HG03565 (cell line): ENCODE data around the gene GNRHR.
"Not testable (repeated sequence)": the region's sequence is repeated elsewhere in the genome, so short reads cannot be mapped to it uniquely, and the experiment has no call there.

Experiments
- ATAC-seq: cut with Tn5 transposase; IDR thresholded peaks from one replicate; pipeline ENCODE4 v1.9.1; 2021; ENCODE audit warnings: mild to moderate bottlenecking, moderate library complexity; ENCODE audit not compliant: unreplicated experiment

Gene GNRHR

GRCh38 chr4:67730511-67730910, 23.7 kb downstream of the GNRHR start:
- not testable (repeated sequence) for ATAC-seq

- ATAC-seq: no peak
Observed at GRCh38 chr4:67727124-67727850, 26.9 kb downstream of the GNRHR start.

GRCh38 chr4:67725981-67726380, 28.2 kb downstream of the GNRHR start:
- ATAC-seq: no peak

GRCh38 chr4:67725132-67725531, 29.1 kb downstream of the GNRHR start:
- ATAC-seq: no peak

- ATAC-seq: no peak
Observed at GRCh38 chr4:67723949-67724348, 30.2 kb downstream of the GNRHR start.

GRCh38 chr4:67723341-67723740, 30.8 kb downstream of the GNRHR start:
- no peak for ATAC-seq

- ATAC-seq: no peak
Observed at GRCh38 chr4:67721770-67722597, 32.2 kb downstream of the GNRHR start.

GRCh38 chr4:67721315-67721769, 32.8 kb downstream of the GNRHR start:
- no peak for ATAC-seq

- no peak for ATAC-seq
Observed at GRCh38 chr4:67719953-67720617, 34.1 kb downstream of the GNRHR start.

GRCh38 chr4:67718848-67719247, 35.3 kb downstream of the GNRHR start:
- no peak for ATAC-seq

- no peak for ATAC-seq
Observed at GRCh38 chr4:67717586-67717985, 36.6 kb downstream of the GNRHR start.

GRCh38 chr4:67714955-67715354, 39.2 kb downstream of the GNRHR start:
- ATAC-seq: no peak

GRCh38 chr4:67714248-67714583, 40.0 kb downstream of the GNRHR start:
- ATAC-seq: peak; percentile 66

- ATAC-seq: no peak
Observed at GRCh38 chr4:67713529-67714247, 40.5 kb downstream of the GNRHR start.

GRCh38 chr4:67712650-67713528, 41.3 kb downstream of the GNRHR start:
- ATAC-seq: no peak

- ATAC-seq: no peak
Observed at GRCh38 chr4:67712000-67712625, 42.1 kb downstream of the GNRHR start.

- ATAC-seq: not testable (repeated sequence)
Observed at GRCh38 chr4:67706682-67707081, 47.5 kb downstream of the GNRHR start.

GRCh38 chr4:67704843-67705242, 49.3 kb downstream of the GNRHR start:
- ATAC-seq: no peak

GRCh38 chr4:67702166-67702565, 52.0 kb downstream of the GNRHR start:
- no peak for ATAC-seq

- no peak for ATAC-seq
Observed at GRCh38 chr4:67701517-67701850, 52.7 kb downstream of the GNRHR start.
